GM21515 (cell line): Measurements from ENCODE around the gene CCL23.
"Not testable (repeated sequence)": the region's sequence is repeated elsewhere in the genome, so short reads cannot be mapped to it uniquely, and the experiment has no call there.

Source experiments
- ATAC-seq: cut with Tn5 transposase; IDR thresholded peaks from one replicate; pipeline ENCODE4 v1.9.1; 2021; ENCODE audit not compliant: unreplicated experiment

The CCL23 gene

GRCh38 chr17:36004594-36005108 is 13.1 kb downstream of the CCL23 start:
- no peak for ATAC-seq

GRCh38 chr17:36002631-36003030 is 15.1 kb downstream of the CCL23 start:
- ATAC-seq, result no peak

GRCh38 chr17:36001862-36002603 is 15.7 kb downstream of the CCL23 start:
- no peak for ATAC-seq

GRCh38 chr17:36001110-36001771 is 16.5 kb downstream of the CCL23 start, which contains the start of gene CCL15:
CCL15 (minus strand) TSS chr17:36001553; CDS start chr17:36001492, 61 bp downstream.
- ATAC-seq, result no peak

- ATAC-seq, result no peak
Measured at GRCh38 chr17:36000732-36001109, 17.1 kb downstream of the CCL23 start.

- no peak for ATAC-seq
Measured at GRCh38 chr17:35998756-35999155, 19.0 kb downstream of the CCL23 start.

- ATAC-seq, result no peak
Measured at GRCh38 chr17:35998018-35998545, 19.7 kb downstream of the CCL23 start.

- ATAC-seq, result not testable (repeated sequence)
Measured at GRCh38 chr17:35995346-35995745, 22.4 kb downstream of the CCL23 start.

- no peak for ATAC-seq
Measured at GRCh38 chr17:35991075-35991474, 26.7 kb downstream of the CCL23 start.

GRCh38 chr17:35988164-35988563 is 29.6 kb downstream of the CCL23 start:
- no peak for ATAC-seq

- ATAC-seq, result no peak
Measured at GRCh38 chr17:35986643-35987042, 31.1 kb downstream of the CCL23 start, which contains the start of gene CCL14. CCL14 (minus strand) TSS chr17:35986729; CDS start chr17:35986649, 80 bp downstream.

- no peak for ATAC-seq
Measured at GRCh38 chr17:35984140-35984539, 33.6 kb downstream of the CCL23 start.

- no peak for ATAC-seq
Measured at GRCh38 chr17:35982409-35983191, 35.2 kb downstream of the CCL23 start.

- ATAC-seq, result no peak
Measured at GRCh38 chr17:35981908-35982330, 35.9 kb downstream of the CCL23 start.

- no peak for ATAC-seq
Measured at GRCh38 chr17:35981246-35981645, 36.5 kb downstream of the CCL23 start, which contains the start of gene CCL16. CCL16 (minus strand) TSS chr17:35981497; CDS start chr17:35981420, 77 bp downstream.

- ATAC-seq, result no peak
Measured at GRCh38 chr17:35978346-35978745, 39.4 kb downstream of the CCL23 start.

GRCh38 chr17:35977509-35977908 is 40.3 kb downstream of the CCL23 start:
- ATAC-seq, result no peak

GRCh38 chr17:35973333-35974260 is 44.2 kb downstream of the CCL23 start:
- ATAC-seq, result no peak

- no peak for ATAC-seq
Measured at GRCh38 chr17:35972945-35973332, 44.8 kb downstream of the CCL23 start.

- no peak for ATAC-seq
Measured at GRCh38 chr17:35972535-35972934, 45.2 kb downstream of the CCL23 start.
